HL-60 (cell line): ENCODE measurements around the gene IGSF6.

Source experiments
- CTCF ChIP-seq: IDR thresholded peaks from one replicate; pipeline ENCODE4 v1.5.1; 2011; ENCODE audit warnings: low read length, control low read depth, inconsistent platforms; ENCODE audit not compliant: insufficient read depth
- POLR2AphosphoS5 ChIP-seq: IDR thresholded peaks from 2 replicates; pipeline ENCODE4 v1.6.1; 2012; ENCODE audit warnings: low read depth
- SPI1 ChIP-seq: IDR thresholded peaks from 2 replicates; pipeline ENCODE4 v1.6.1; 2012; ENCODE audit warnings: low read depth, mild to moderate bottlenecking, borderline replicate concordance

GRCh38 chr16:21610766-21611165 is 41.6 kb downstream of the IGSF6 start:
- TF ChIP-seq CTCF, result no peak
- no peak for TF ChIP-seq POLR2AphosphoS5
- TF ChIP-seq SPI1, result no peak
